GM11168 (cell line): ENCODE data around the gene SMIM7.
"Not testable (repeated sequence)": the region's sequence is repeated elsewhere in the genome, so short reads cannot be mapped to it uniquely, and the experiment has no call there.

Experiments
- in situ Hi-C: fragments of 300-500 bp; cut with MboI; formaldehyde crosslinking; loops from one replicate; pipeline ENCODE4 v1.12.0; 2022; ENCODE audit warnings: low sequenced_read_pairs; ENCODE audit not compliant: unreplicated experiment

The SMIM7 gene

GRCh38 chr19:16659832-16660708 is at the start of gene SMIM7:
SMIM7 (minus strand) TSS chr19:16660144; CDS start chr19:16660110, 34 bp downstream.
- in situ Hi-C loops, result no loop called here

GRCh38 chr19:16703677-16704076 is 43.7 kb upstream of the SMIM7 start:
- in situ Hi-C loops, result no loop called here

GRCh38 chr19:16702123-16702522 is 42.2 kb upstream of the SMIM7 start:
- in situ Hi-C loops, result no loop called here

- in situ Hi-C loops, result no loop called here
Observed at GRCh38 chr19:16698914-16699313, 39.0 kb upstream of the SMIM7 start.

- in situ Hi-C loops, result no loop called here
Observed at GRCh38 chr19:16688084-16688483, 28.1 kb upstream of the SMIM7 start.

GRCh38 chr19:16684216-16684615 is 24.3 kb upstream of the SMIM7 start:
- in situ Hi-C loops, result no loop called here

- in situ Hi-C loops, result no loop called here
Observed at GRCh38 chr19:16682539-16682938, 22.6 kb upstream of the SMIM7 start.

- in situ Hi-C loops, result no loop called here
Observed at GRCh38 chr19:16679811-16680210, 19.9 kb upstream of the SMIM7 start.

- in situ Hi-C loops, result no loop called here
Observed at GRCh38 chr19:16678498-16678897, 18.6 kb upstream of the SMIM7 start.

- in situ Hi-C loops, result no loop called here
Observed at GRCh38 chr19:16677055-16677454, 17.1 kb upstream of the SMIM7 start.

- in situ Hi-C loops, result no loop called here
Observed at GRCh38 chr19:16676101-16676798, 16.3 kb upstream of the SMIM7 start.

GRCh38 chr19:16673839-16674238 is 13.9 kb upstream of the SMIM7 start:
- in situ Hi-C loops, result not testable (repeated sequence)

- in situ Hi-C loops, result no loop called here
Observed at GRCh38 chr19:16673231-16673630, 13.3 kb upstream of the SMIM7 start.

- in situ Hi-C loops, result no loop called here
Observed at GRCh38 chr19:16671652-16672274, 11.8 kb upstream of the SMIM7 start.

- in situ Hi-C loops, result no loop called here
Observed at GRCh38 chr19:16670291-16670690, 10.3 kb upstream of the SMIM7 start.

- in situ Hi-C loops, result not testable (repeated sequence)
Observed at GRCh38 chr19:16668702-16669101, 8.8 kb upstream of the SMIM7 start.

GRCh38 chr19:16668176-16668575 is 8.2 kb upstream of the SMIM7 start:
- in situ Hi-C loops, result no loop called here

GRCh38 chr19:16661480-16662034 is 1.6 kb upstream of the SMIM7 start:
- in situ Hi-C loops, result no loop called here

GRCh38 chr19:16660763-16661479 is 977 bp upstream of the SMIM7 start, which contains the start of gene TMEM38A:
TMEM38A (plus strand) TSS chr19:16661139; CDS start chr19:16661218, 79 bp downstream.
- in situ Hi-C loops, result no loop called here

GRCh38 chr19:16659464-16659831 is 496 bp downstream of the SMIM7 start:
- in situ Hi-C loops, result no loop called here
